OCI-LY1 (cell line): ENCODE results near the gene VIPR2.
"Not testable (repeated sequence)": the region's sequence is repeated elsewhere in the genome, so short reads cannot be mapped to it uniquely, and the experiment has no call there.

Experiments
- CTCF ChIP-seq: fragments of 200-600 bp; sonication (generic), shearing (Covaris generic); IDR thresholded peaks from 2 replicates; pipeline ENCODE4 v1.5.1; 2017; ENCODE audit warnings: mild to moderate bottlenecking, antibody characterized with exemption, low read length, moderate library complexity, mixed read lengths
- EZH2 ChIP-seq: fragments of 200-600 bp; sonication (generic), shearing (Covaris generic); IDR thresholded peaks from 2 replicates; pipeline ENCODE4 v1.8.0; 2017; ENCODE audit warnings: borderline replicate concordance, mixed run types, mild to moderate bottlenecking, antibody characterized with exemption, low read length, moderate library complexity, mixed read lengths

- TF ChIP-seq EZH2, CTCF: not testable (repeated sequence)
These were observed 43.6 kb downstream of the VIPR2 start for GRCh38 chr7:159101083-159101395.
